Heart left ventricle (tissue), 13 donors: Measurements from ENCODE around the gene TNPO3.

Experiments used
- CTCF ChIP-seq, 12 donors: fragments of 200-600 bp; sonication (generic) in 4 of 12; IDR thresholded peaks; one replicate each; pipeline versions ENCODE4 v1.5.0 to v1.8.0; 2018 to 2022; ENCODE audit warnings: antibody characterized with exemption in 12 of 12, mild to moderate bottlenecking in 5 of 12
- POLR2A ChIP-seq, 2 donors: fragments of 450-650 bp; IDR thresholded peaks; one replicate each; pipeline ENCODE4 v1.6.1; 2017; ENCODE audit warnings: antibody characterized with exemption in 2 of 2, mild to moderate bottlenecking in 2 of 2, moderate library complexity in 2 of 2
- donor health status: ischemic (EF 13 %, LVEDD 7.1; RV severe dilation, severe dysfunction).
- donor health status: DM: no; HTN: yes; CAD: no.
- donor health status: DM: no; HTN: no; CAD: no.
- donor health status: ischemic (EF 25% LVEDD 6.9; RV normal size, moderate dysfunction).
- donor health status: ischemic (EF 25% LVEDD 5.7; RV mildly dilated, moderate dysfunction).
- donor health status: ischemic (EF 35%, LVEDD 5.7; RV mildly dilated, moderate dysfunction).
- donor health status: nonischemic (EF 11% LVEDD 7.7; RV severe dilation, severe dysfunction).
- donor health status: DM: yes; HTN: yes; CAD: no.
- donor health status: PGD.
- donor health status: ischemic (EF 29% LVEDD 5.4; RV normal size, mild dysfunction).
- donor health status: nonischemic (EF 23%, LVEDD 6.1; RV moderate dilation, normal function).

- TF ChIP-seq CTCF (IDR thresholded peaks at IDR 0.05) = no peak
- TF ChIP-seq POLR2A (IDR thresholded peaks at IDR 0.05) = no peak
Measured at GRCh38 chr7:128918016-128918665, 136.8 kb downstream of the TNPO3 start.
